Kidney (tissue), 14 donors: Measurements from ENCODE around the gene PLCB3. TPM values are rescaled to one million over a fixed set of nuclear protein-coding genes. Genes with fewer than 3 reads are reported as not detected.

Experiments
- DNase-seq, 5 donors: peaks; one replicate each; pipeline ENCODE4 v3.0.0-alpha.2; 2013 to 2020
- FAIRE-seq: peaks from 2 replicates; lab custom pipeline; 2012; peaks lifted over from hg19 to GRCh38; lab: Jason Lieb, UNC
- H3K27ac ChIP-seq, 2 donors: one replicate each; pipeline ENCODE4 v1.7.0; 2013; ENCODE audit warnings: low read depth in 2 of 2, low read length in 2 of 2, inconsistent platforms in 1 of 2
- H3K27me3 ChIP-seq: one replicate; pipeline ENCODE4 v1.7.1; 2013; ENCODE audit warnings: low read length, inconsistent platforms; ENCODE audit not compliant: control insufficient read depth, insufficient read depth
- H3K36me3 ChIP-seq, 3 donors: one replicate each; pipeline versions ENCODE4 v1.7.0 to v1.7.1; 2013; ENCODE audit warnings: low read length in 3 of 3, control low read depth in 1 of 3, inconsistent platforms in 1 of 3; ENCODE audit not compliant: insufficient read depth in 3 of 3, control insufficient read depth in 2 of 3
- H3K4me1 ChIP-seq, 3 donors: one replicate each; pipeline versions ENCODE4 v1.7.0 to v1.7.1; 2013; ENCODE audit warnings: low read length in 3 of 3, inconsistent platforms in 1 of 3, low read depth in 1 of 3; ENCODE audit not compliant: control insufficient read depth in 2 of 3, insufficient read depth in 2 of 3
- H3K4me3 ChIP-seq, 3 donors: one replicate each; pipeline versions ENCODE4 v1.7.0 to v1.8.1; 2013; ENCODE audit warnings: low read length in 3 of 3, control low read depth in 1 of 3, inconsistent platforms in 1 of 3
- H3K9ac ChIP-seq, 3 donors: one replicate each; pipeline versions ENCODE4 v1.7.0 to v1.7.1; 2013; ENCODE audit warnings: low read length in 3 of 3, control low read depth in 1 of 3, inconsistent platforms in 1 of 3
- H3K9me3 ChIP-seq, 3 donors: one replicate each; pipeline versions ENCODE4 v1.7.0 to v1.7.1; 2013; ENCODE audit warnings: low read length in 3 of 3, control low read depth in 1 of 3, inconsistent platforms in 1 of 3; ENCODE audit not compliant: control insufficient read depth in 2 of 3, insufficient read depth in 1 of 3
- intact Hi-C: fragments of 100-400 bp; cut with DNase I; formaldehyde crosslinking; loops from one replicate; pipeline ENCODE4 v1.11.1; 2022
- polyA plus RNA-seq: library from polyadenylated mRNA; stranded (reverse); fragments of 350-450 nt; fragmentation: Illumina TruSeq; extraction: RNeasy Lipid Tissue Mini Kit (QIAGEN cat#74804); gene quantifications from one replicate; pipeline ENCODE4 v1.2.3, GENCODE V29; 2014; ENCODE audit warnings: low read depth, low replicate concordance; ENCODE audit not compliant: insufficient read depth
- total RNA-seq: library from RNA; stranded (reverse); fragmentation: NEBNext Ultra II Directional; extraction: Animal tissue kit (Norgen Biotek cat#: 25700); gene quantifications from one replicate; pipeline ENCODE4 v1.2.1, GENCODE V29; 2021
- TF ChIP-seq, protein P1 (sequence below): IDR thresholded peaks from 3 replicates; pipeline ENCODE4 v1.5.1; 2012; ENCODE audit warnings: mild to moderate bottlenecking, moderate library complexity, borderline replicate concordance; ENCODE audit not compliant: insufficient read depth; ENCODE audit errors: extremely low read depth
- donor health status: control.
- donor health status: control.
- donor health status: control.
- donor health status: control.
- donor health status: control.
- donor health status: DM: yes; HTN: yes; CAD: no.
- donor health status: Normal renal cell carcinoma (clear cell type).

The PLCB3 gene
- total and polyA plus RNA-seq, 2 donors from 2014 or later = 9.6 to 24.6 TPM

DNA sequence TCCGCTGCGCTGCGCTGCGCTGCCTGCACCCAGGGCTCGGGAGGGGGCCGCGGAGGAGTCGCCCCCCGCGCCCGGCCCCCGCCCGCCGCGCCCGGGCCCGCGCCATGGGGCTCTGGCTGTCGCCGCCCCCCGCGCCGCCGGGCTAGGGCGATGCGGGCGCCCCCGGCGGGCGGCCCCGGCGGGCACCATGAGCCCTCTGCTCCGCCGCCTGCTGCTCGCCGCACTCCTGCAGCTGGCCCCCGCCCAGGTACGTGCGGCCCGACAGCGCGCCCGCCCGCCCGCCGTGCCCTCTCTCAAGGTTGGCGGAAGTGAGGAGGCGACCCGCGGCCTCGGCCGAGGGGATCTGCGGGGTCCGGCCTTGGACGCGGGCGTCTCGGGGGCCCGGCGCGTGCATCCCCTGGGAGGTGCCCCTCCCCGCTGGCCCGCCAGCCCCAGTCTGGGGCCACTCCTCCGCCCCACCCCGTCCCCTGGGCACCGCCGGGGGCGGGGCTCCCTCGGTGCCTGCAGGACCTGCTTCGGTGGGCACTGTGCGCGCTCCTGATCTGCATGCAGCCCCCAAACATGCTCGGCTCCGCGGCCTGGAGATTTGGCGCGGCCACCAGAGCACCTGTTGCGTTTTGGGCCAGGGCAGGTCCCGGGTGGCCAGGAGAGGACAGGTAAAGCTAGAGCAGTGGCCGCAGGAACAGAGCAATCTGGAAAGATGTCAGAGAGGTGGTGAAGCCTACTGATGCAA, 16.5 kb upstream of the PLCB3 start:
- TF ChIP-seq, protein P1, sequence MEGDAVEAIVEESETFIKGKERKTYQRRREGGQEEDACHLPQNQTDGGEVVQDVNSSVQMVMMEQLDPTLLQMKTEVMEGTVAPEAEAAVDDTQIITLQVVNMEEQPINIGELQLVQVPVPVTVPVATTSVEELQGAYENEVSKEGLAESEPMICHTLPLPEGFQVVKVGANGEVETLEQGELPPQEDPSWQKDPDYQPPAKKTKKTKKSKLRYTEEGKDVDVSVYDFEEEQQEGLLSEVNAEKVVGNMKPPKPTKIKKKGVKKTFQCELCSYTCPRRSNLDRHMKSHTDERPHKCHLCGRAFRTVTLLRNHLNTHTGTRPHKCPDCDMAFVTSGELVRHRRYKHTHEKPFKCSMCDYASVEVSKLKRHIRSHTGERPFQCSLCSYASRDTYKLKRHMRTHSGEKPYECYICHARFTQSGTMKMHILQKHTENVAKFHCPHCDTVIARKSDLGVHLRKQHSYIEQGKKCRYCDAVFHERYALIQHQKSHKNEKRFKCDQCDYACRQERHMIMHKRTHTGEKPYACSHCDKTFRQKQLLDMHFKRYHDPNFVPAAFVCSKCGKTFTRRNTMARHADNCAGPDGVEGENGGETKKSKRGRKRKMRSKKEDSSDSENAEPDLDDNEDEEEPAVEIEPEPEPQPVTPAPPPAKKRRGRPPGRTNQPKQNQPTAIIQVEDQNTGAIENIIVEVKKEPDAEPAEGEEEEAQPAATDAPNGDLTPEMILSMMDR = no peak
- DNase-seq (peak in 4 of 5 donors; percentile 66 to 84 (median 74)), FAIRE-seq (no peak)
- Histone ChIP-seq H3K27ac (peak overlapping the region; percentile 86), H3K9ac (peak overlapping the region in 2 of 3 donors; percentile 4 to 30), H3K4me1 (peaks cover 0 to 32% (median 25%) of the 10 kb centered on the region in 3 donors), H3K27me3 (no peaks in the 10 kb centered on the region), H3K4me3 (peak overlapping the region; percentile 37 to 70 (median 44)), H3K36me3 (peaks cover 0 to 9% (median 8%) of the 10 kb centered on the region in 3 donors), H3K9me3 (no peaks in the 10 kb centered on the region)
- intact Hi-C loops = no loop called here

DNA sequence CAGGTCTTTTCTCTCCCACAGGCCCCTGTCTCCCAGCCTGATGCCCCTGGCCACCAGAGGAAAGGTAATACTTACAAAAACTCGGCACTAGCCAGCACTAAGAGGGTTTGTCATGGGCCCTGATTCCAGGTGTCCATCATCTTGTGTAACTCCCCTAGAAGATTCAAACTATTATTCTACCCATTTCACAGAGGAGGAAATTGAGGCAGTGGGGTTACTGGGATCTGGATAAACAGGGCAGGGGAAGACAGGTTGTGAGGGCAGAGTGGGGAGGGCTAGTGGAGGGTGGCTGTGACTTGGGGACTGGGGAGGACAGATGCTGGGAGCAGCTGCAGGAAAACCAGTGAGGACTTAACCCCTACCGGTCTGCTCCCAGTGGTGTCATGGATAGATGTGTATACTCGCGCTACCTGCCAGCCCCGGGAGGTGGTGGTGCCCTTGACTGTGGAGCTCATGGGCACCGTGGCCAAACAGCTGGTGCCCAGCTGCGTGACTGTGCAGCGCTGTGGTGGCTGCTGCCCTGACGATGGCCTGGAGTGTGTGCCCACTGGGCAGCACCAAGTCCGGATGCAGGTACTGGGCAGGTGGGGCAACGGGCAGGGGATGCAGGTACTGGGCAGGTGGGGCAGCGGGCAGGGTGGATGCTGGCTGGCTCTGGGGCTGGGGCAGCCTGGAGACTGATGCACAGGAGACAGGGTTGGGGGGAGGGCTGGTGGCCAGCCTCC, 15.7 kb upstream of the PLCB3 start:
- Histone ChIP-seq H3K4me3 (peak overlapping the region; percentile 37 to 70 (median 44)), H3K27me3 (no peaks in the 10 kb centered on the region), H3K4me1 (peaks cover 0 to 40% (median 33%) of the 10 kb centered on the region in 3 donors), H3K9ac (peak overlapping the region in 2 of 3 donors; percentile 4 to 30), H3K9me3 (no peaks in the 10 kb centered on the region), H3K36me3 (peaks cover 0 to 9% (median 8%) of the 10 kb centered on the region in 3 donors), H3K27ac (peak overlapping the region in 1 of 2 donors; percentile 86)
- FAIRE-seq (no peak), DNase-seq (peak in 1 of 5 donors; percentile 85)
- TF ChIP-seq, protein P1 = no peak
- intact Hi-C loops = no loop called here

DNA sequence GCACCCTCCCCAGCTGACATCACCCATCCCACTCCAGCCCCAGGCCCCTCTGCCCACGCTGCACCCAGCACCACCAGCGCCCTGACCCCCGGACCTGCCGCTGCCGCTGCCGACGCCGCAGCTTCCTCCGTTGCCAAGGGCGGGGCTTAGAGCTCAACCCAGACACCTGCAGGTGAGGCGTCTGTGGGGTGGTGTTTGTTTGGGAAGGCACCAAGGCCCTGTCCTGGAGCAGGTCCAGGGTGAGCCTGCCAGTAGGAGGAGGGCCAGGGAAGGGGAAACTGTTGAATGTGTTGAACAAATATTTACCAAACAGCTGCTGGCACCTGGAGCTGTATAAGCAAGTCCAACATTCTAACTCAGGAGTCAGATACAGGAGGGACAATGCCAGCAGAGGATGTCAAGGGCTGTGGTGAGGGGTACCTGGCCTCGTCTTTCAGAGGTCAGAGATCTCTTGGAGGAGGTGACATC, 13.8 kb upstream of the PLCB3 start:
- DNase-seq (peak in 1 of 5 donors; percentile 89), FAIRE-seq (no peak)
- peaks cover 0 to 36% (median 35%) of the 10 kb centered on the region in 3 donors for H3K4me1 ChIP-seq
- no peak overlapping the region for H3K27ac ChIP-seq
- H3K36me3 ChIP-seq = peaks cover 0 to 9% (median 8%) of the 10 kb centered on the region in 3 donors
- TF ChIP-seq, protein P1 = no peak
- no peaks in the 10 kb centered on the region for H3K27me3 ChIP-seq
- H3K4me3 ChIP-seq = no peak overlapping the region
- H3K9me3 ChIP-seq = no peaks in the 10 kb centered on the region
- intact Hi-C loops = no loop called here
- no peak overlapping the region for H3K9ac ChIP-seq
